Posterior vena cava (tissue), 2 donors: ENCODE measurements around the gene PTPRT. TPM values are rescaled to one million over a fixed set of nuclear protein-coding genes. Genes with fewer than 3 reads are reported as not detected.

Experiments used
- DNase-seq: peaks from one replicate; pipeline ENCODE4 v3.0.0-alpha.2; 2020; ENCODE audit warnings: low spot score
- intact Hi-C, 2 donors: fragments of 100-400 bp; cut with DNase I; formaldehyde crosslinking; loops; one replicate each; pipeline versions ENCODE4 v1.14.1 to v1.14.2; 2022 to 2023
- total RNA-seq, 2 donors: library from RNA; stranded (reverse); fragmentation: NEBNext Ultra II Directional; extraction: Animal tissue kit (Norgen Biotek cat#: 25700); gene quantifications; one replicate each; pipeline ENCODE4 v1.2.1, GENCODE V29; 2021
- donor health status: DM: yes; HTN: yes; CAD: no.
- donor health status: DM: yes; HTN: yes; CAD: no.

PTPRT gene
- total RNA-seq, 2 donors from 2014 or later: 0.10 to 0.19 TPM

DNA sequence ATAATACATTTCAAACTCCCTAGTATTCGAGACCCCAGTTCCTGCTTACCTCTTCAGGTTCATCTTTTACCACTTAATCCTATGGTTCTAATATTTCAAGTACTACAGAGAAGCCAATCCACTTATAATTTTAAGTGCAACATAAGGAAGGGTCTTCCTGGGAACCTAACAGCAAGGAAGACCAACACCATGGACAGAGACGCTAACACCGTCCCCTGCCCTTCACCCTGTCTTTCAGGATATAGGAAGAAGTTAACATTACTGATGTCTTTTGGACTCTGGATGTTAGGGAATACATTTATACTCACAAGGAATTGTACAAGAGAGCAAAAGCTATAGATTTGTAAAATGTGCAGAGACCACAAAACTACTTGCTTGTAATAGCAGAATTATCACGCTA is 1006.6 kb downstream of the PTPRT start:
- intact Hi-C loops: no loop called here
- DNase-seq: no peak

DNA sequence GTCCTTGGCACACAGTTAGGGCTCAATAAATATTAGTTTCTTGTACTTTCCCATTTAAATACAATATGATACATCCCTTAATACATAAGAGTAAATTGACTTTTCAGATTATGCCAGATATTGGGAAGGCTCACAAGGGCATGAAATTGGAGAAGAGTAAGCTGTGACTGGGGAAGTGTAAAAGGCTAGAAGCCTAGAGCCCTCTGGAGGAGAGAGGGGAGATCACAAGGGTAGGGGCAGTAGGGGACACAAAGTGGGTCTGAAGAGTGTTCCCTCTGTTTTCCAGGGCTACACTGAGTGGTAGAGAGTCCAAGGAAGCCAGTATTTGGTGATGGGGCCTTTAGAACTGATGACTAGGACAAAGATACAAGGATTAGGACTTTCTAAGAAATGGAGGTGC is 1008.6 kb downstream of the PTPRT start:
- no peak for DNase-seq
- intact Hi-C loops: no loop called here

DNA sequence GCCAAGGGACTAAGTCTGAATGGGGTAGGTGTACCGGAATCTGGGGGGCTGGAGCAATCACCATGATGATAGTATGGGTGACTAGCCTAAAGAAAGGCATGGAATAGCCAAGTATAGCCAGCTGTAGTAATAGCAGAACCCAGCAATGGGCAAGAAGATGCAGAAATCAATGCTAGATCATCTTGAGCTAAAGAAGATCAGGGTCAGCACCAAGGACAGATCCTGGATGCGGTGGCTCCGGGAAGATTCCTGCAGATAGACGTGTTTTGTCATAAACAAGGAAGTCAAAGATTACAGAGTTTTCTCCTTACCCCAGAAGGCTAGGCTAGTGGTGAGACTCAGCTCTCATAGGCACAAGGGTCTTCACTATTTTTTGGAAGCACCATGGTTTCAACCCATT is 1009.9 kb downstream of the PTPRT start:
- intact Hi-C loops: no loop called here

GRCh38 chr20:42173440-42173839 is 1016.3 kb downstream of the PTPRT start:
- no peak for DNase-seq
- intact Hi-C loops: no loop called here

More for the DNA sequence above, 1009.9 kb downstream of the PTPRT start:
- DNase-seq: no peak

DNA sequence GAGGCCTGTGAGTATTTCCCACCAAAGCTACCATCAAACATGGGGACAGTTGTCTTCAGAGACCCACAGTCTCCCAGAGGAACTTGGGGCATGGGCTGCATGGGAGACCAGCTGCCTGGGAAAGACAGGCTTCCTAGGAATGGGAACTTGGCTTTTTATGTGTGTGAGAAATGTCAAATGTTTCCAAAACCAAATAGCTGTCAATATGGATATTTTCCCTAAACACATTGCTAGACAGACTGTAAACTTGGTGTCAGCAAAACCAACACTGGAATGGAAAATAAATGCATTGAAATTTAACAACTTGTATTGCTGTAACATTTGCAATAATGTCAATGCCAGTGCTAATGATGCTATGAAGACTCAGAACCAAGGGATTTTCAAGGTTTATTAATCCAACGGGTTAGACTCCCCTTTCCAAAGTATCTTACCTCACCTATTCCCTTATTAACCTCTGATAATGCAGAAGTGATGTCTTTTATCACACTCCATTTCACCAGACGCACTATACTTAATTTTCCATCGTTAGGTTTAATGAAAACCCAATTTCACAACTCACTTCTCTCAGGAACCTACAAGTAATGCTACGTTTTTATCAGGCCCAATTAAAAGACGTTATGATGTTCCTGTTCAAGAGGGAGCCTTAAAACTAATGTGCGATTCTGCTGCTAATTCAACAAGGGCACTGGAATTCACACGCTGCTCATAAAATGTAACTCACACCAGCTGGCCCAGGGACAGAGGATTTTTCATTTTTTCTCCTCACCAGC is 1025.4 kb downstream of the PTPRT start:
- DNase-seq: no peak
- intact Hi-C loops: no loop called here

GRCh38 chr20:42161228-42161829 is 1028.4 kb downstream of the PTPRT start:
- intact Hi-C loops: no loop called here

DNA sequence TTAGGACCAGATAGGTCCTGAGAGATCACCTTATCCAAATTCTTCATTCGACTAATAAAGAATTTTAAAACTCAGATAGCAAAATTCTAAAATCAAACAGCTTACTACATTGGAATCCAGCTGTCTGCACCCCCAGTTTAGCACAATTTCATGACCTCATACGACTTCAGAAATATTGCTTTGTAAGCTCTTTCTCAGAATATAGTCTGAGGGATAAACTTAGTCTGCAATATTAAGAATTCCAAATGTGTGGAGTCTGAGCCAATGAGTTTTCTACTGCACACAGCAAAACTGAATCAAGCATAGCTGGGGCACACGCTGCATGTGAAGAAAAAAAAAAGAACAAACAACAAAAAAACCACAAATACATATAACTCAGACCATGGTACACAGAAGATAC is 1029.9 kb downstream of the PTPRT start:
- intact Hi-C loops: no loop called here
- no peak for DNase-seq

More at GRCh38 chr20:42161228-42161829, 1028.4 kb downstream of the PTPRT start:
- no peak for DNase-seq

DNA sequence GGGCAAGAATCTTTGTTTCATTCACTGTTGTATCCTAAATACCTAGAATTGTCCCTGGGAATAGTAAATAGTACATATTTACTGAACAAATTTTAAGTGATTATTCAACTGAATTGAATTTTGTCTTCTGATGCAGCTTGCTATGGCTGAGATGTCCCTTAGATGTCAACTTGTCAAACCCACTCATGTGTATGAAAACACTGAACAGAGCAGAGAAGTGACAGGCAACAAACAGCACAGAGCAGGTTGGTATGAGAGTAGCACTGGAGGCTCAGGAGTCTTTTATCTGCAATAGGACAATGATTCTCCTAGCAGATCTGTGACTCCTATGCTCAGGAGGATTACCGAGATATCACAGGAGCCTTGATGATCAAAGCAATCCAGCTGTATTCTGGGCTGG is 1031.4 kb downstream of the PTPRT start:
- no peak for DNase-seq
- intact Hi-C loops: no loop called here

DNA sequence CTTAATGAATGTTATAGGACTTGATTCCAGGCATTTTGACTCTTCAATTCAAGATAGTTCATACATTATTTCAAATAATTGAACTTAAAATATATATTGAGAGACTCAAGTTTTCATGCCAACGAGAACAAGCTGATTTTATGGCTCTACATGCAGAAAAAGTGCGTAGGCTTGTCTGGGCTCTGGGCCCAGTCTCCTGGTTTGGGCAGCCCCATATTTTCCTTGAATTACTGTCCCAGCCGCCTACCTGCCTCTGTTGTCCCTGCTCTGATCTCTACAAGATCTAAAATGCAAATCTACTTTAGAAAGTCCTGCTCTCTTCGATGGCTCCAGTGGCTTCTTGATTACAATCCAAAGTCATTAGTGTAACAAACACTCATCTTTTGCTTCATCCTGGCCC is 1034.1 kb downstream of the PTPRT start:
- DNase-seq: no peak
- intact Hi-C loops: no loop called here

GRCh38 chr20:42152575-42152974 is 1037.1 kb downstream of the PTPRT start:
- DNase-seq: no peak
- intact Hi-C loops: no loop called here

DNA sequence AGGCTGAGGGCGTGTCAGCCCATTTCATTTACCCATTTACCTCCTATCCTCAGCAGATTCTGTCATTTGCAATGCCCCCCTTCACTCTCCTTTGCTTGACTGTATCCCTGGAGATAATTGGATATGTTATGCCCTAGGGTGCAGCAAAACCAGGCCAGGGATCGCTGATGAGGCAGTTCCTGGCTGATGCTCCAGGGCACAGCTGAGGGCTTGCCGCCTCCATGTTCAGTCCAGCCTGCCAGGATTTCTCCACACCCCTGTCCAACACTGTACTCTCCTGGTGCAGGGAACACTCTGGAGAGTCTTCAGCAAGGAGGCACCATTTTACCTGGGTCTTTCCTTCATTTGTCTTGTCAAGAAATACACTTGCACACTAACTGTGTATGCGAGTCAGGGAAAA is 1039.5 kb downstream of the PTPRT start:
- DNase-seq: no peak

GRCh38 chr20:42138729-42139128 is 1051.0 kb downstream of the PTPRT start:
- intact Hi-C loops: no loop called here
- no peak for DNase-seq

More for the DNA sequence above, 1039.5 kb downstream of the PTPRT start:
- intact Hi-C loops: no loop called here

- DNase-seq: no peak
- intact Hi-C loops: no loop called here
Observed at GRCh38 chr20:42134265-42135098, 1055.2 kb downstream of the PTPRT start.

- DNase-seq: no peak
- intact Hi-C loops: no loop called here
Observed at GRCh38 chr20:42130810-42131596, 1058.7 kb downstream of the PTPRT start.

DNA sequence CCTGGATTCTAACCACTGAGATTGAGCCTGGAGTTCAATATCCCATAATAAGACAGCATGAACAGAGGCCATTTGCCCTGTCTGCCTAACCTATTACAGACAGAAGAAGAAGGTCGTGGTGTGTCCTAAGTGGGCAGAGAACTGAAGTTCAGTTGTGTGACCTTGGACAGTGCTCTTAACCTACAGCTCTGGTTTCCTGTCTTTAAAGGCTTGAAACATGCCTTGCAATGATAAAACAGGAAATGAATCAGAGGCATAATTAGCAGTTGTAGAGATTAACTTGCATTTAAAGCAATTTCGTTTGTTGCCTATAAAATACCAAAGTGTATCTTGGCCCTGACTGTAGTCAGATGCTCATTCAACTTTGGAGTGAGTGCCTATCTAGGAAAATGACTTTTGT is 1064.3 kb downstream of the PTPRT start:
- DNase-seq: no peak
- intact Hi-C loops: no loop called here

DNA sequence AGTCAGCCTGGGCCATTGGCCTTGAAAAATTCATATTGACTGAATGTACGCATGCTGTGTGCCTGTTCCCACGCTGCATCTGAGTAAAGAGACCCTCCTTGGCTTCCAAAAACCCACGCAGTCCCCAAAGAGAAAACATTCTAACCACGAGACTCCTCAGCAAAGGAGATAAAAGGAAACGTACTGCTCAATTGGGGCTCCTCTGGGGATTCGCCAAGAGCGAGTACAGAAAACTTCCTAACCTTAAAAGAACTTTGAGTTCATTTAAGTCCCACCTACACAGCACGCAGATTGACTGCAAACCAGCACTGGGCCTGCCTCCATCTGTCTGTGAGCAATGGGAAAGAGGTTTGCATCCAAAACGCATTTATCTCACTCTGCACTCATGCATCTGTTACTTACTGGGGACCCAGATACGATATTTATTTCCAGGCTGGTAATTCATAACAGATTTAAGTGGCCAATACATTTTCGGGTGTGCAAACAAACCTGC is 1065.7 kb downstream of the PTPRT start:
- no peak for DNase-seq
- intact Hi-C loops: no loop called here

- DNase-seq: no peak
- intact Hi-C loops: no loop called here
Observed at GRCh38 chr20:42118409-42119125, 1071.1 kb downstream of the PTPRT start.

DNA sequence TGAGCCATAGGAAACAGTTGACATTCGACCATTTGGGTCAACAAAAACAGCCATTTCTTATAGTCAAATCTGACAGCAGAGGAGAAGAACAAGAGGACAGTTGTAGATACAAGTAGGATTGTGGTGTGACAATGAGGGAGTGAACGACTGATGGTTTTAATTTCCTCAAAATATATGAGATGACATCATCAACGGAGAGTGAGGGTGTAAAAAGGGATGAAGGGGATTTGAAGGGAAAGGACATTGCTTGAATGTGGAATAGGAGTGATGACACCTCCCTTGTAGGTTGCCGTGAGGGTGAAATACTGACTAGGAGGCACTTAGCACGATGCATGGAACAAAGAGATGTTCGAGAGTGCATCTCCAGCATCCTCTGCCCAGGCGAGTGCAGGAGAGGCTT is 1071.7 kb downstream of the PTPRT start:
- no peak for DNase-seq
- intact Hi-C loops: no loop called here

GRCh38 chr20:42113236-42113635 is 1076.5 kb downstream of the PTPRT start:
- intact Hi-C loops: no loop called here
- DNase-seq: no peak
